B cell (primary cell): ENCODE data around the gene OR6K2. TPM values are rescaled to one million over a fixed set of nuclear protein-coding genes. Genes with fewer than 3 reads are reported as not detected.
"Not testable (repeated sequence)": the region's sequence is repeated elsewhere in the genome, so short reads cannot be mapped to it uniquely, and the experiment has no call there.

Experiments used
- ATAC-seq: fragments of 200-7000 bp; cut with Tn5 transposase; one replicate; pipeline ENCODE4 v1.10.0; 2021; ENCODE audit warnings: low read depth, mild to moderate bottlenecking, moderate number of reproducible peaks, moderate library complexity
- CTCF ChIA-PET: fragments of 350-600 bp; sonication (Branson Sonifier 250); formaldehyde crosslinking; loops from one replicate; lab custom pipeline; 2021; ENCODE audit warnings: antibody characterized with exemption, inconsistent platforms; lab: Charles Lee
- POLR2A ChIA-PET: fragments of 350-600 bp; sonication (Branson Sonifier 250); formaldehyde crosslinking; loops from one replicate; lab custom pipeline; 2021; ENCODE audit warnings: antibody characterized with exemption; lab: Charles Lee
- DNase-seq: peaks from one replicate; pipeline ENCODE4 v3.0.0; 2013
- H2AFZ ChIP-seq: 2 replicates; pipeline ENCODE4 v1.6.1; 2012; ENCODE audit warnings: mild to moderate bottlenecking, low read depth, low read length; ENCODE audit not compliant: insufficient read depth, poor library complexity, severe bottlenecking
- H3K27ac ChIP-seq, 2 donors: 1 replicate in 1 of 2; 2 replicates in 1 of 2; pipeline ENCODE4 v1.5.1; 2012 to 2013; ENCODE audit warnings: low read length in 2 of 2, mild to moderate bottlenecking in 2 of 2, moderate library complexity in 1 of 2
- H3K27me3 ChIP-seq, 4 experiments: fragments of 200-600 bp in 1 of 4; sonication (generic) in 1 of 4; replicated peaks in 1 of 4; 1 replicate in 2 of 4; 2 replicates in 2 of 4; pipeline versions ENCODE4 v1.6.1 to v1.7.0; 2013 to 2016; ENCODE audit warnings: low read length in 3 of 4, mild to moderate bottlenecking in 2 of 4, mixed read lengths in 1 of 4, moderate library complexity in 1 of 4; ENCODE audit not compliant: insufficient read depth in 4 of 4, control insufficient read depth in 3 of 4; ENCODE audit errors: control extremely low read depth in 1 of 4
- H3K36me3 ChIP-seq, 2 experiments: replicated peaks in 1 of 2; 1 replicate in 1 of 2; 2 replicates in 1 of 2; pipeline versions ENCODE4 v1.6.1 to v1.7.1; 2013; ENCODE audit warnings: low read length in 1 of 2; ENCODE audit not compliant: insufficient read depth in 2 of 2, control insufficient read depth in 1 of 2; ENCODE audit errors: control extremely low read depth in 1 of 2, extremely low read depth in 1 of 2
- H3K4me1 ChIP-seq, 2 donors: fragments of 200-600 bp in 1 of 2; sonication (generic) in 1 of 2; 1 replicate in 1 of 2; 2 replicates in 1 of 2; pipeline versions ENCODE4 v1.5.1 to v1.6.1; 2013 to 2017; ENCODE audit warnings: low read length in 2 of 2; ENCODE audit not compliant: control insufficient read depth in 2 of 2, insufficient read depth in 2 of 2
- H3K4me2 ChIP-seq: replicated peaks from 2 replicates; pipeline ENCODE3; 2012; ENCODE audit warnings: mild to moderate bottlenecking, low read depth, low read length; ENCODE audit not compliant: poor library complexity, severe bottlenecking
- H3K4me3 ChIP-seq, 5 experiments: fragments of 200-600 bp in 1 of 5; sonication (generic) in 1 of 5; 1 replicate in 3 of 5; 2 replicates in 2 of 5; pipeline versions ENCODE4 v1.5.1 to v1.7.0; 2011 to 2016; ENCODE audit warnings: low read length in 4 of 5, mild to moderate bottlenecking in 4 of 5, low read depth in 2 of 5, control low read depth in 1 of 5, moderate library complexity in 1 of 5; ENCODE audit not compliant: insufficient read depth in 1 of 5; ENCODE audit errors: control extremely low read depth in 1 of 5, extremely low read depth in 1 of 5
- H3K79me2 ChIP-seq: fragments of 200-600 bp; sonication (generic); one replicate; pipeline ENCODE4 v1.6.0; 2016; ENCODE audit warnings: low read length; ENCODE audit not compliant: control insufficient read depth, insufficient read depth
- H3K9ac ChIP-seq: fragments of 200-600 bp; sonication (generic); 2 replicates; pipeline ENCODE4 v1.6.1; 2017; ENCODE audit warnings: mild to moderate bottlenecking, low read length, moderate library complexity
- H3K9me3 ChIP-seq, 3 donors: one replicate each; pipeline versions ENCODE4 v1.6.1 to v1.7.1; 2013; ENCODE audit warnings: low read length in 2 of 3; ENCODE audit not compliant: control insufficient read depth in 2 of 3, insufficient read depth in 1 of 3; ENCODE audit errors: control extremely low read depth in 1 of 3
- H4K20me1 ChIP-seq: 2 replicates; pipeline ENCODE4 v1.6.0; 2012; ENCODE audit warnings: mild to moderate bottlenecking, low read length; ENCODE audit not compliant: insufficient read depth, control insufficient read depth, poor library complexity, severe bottlenecking
- H3K27ac Mint-ChIP-seq: one replicate; pipeline ENCODE4 v1.8.0; 2021; ENCODE audit warnings: mixed read lengths
- H3K27me3 Mint-ChIP-seq: one replicate; pipeline ENCODE4 v1.8.0; 2021; ENCODE audit warnings: mixed read lengths
- H3K4me1 Mint-ChIP-seq: one replicate; pipeline ENCODE4 v1.8.0; 2021; ENCODE audit warnings: mixed read lengths
- H3K4me3 Mint-ChIP-seq: one replicate; pipeline ENCODE4 v1.8.0; 2021; ENCODE audit warnings: mixed read lengths
- H3K9me3 Mint-ChIP-seq: one replicate; pipeline ENCODE4 v1.8.0; 2022; ENCODE audit warnings: mixed read lengths; ENCODE audit not compliant: insufficient read depth
- EZH2 ChIP-seq: IDR thresholded peaks from 2 replicates; pipeline ENCODE4 v1.6.1; 2012; ENCODE audit warnings: borderline replicate concordance, low read depth, mild to moderate bottlenecking, moderate library complexity, low read length; ENCODE audit not compliant: insufficient read depth, poor library complexity, severe bottlenecking
- whole genome bisulfite sequencing: methylation state at CpG from one replicate; pipeline ENCODE4 v1.1.5; 2013; ENCODE audit warnings: missing lambda C conversion rate; ENCODE audit not compliant: insufficient coverage; 5-methylcytosine and 5-hydroxymethylcytosine counted together
- intact Hi-C: fragments of 100-400 bp; cut with micrococcal nuclease; formaldehyde crosslinking; loops from one replicate; pipeline ENCODE4 v1.10.0; 2022
- polyA plus RNA-seq: library from polyadenylated mRNA; depleted of rRNA; stranded (reverse); fragments of >200 nt; gene quantifications from 2 replicates; pipeline ENCODE4 v1.2.3, GENCODE V29; 2012
- total RNA-seq, 2 donors: library from RNA; stranded (reverse); fragments of 120-200 nt in 1 of 2; gene quantifications; 1 replicate in 1 of 2; 2 replicates in 1 of 2; pipeline versions ENCODE4 v1.2.3 to v1.2.4, GENCODE V29; 2013 to 2022
- TF ChIP-seq, protein P1 (sequence below): fragments of 200-600 bp; IDR thresholded peaks from one replicate; pipeline ENCODE4 v1.8.0; 2022; ENCODE audit warnings: antibody characterized with exemption, mild to moderate bottlenecking

Gene OR6K2
- total and polyA plus RNA-seq, 2 donors (not counting 1 experiment from before 2014, with no cell fraction given), result not detected

DNA sequence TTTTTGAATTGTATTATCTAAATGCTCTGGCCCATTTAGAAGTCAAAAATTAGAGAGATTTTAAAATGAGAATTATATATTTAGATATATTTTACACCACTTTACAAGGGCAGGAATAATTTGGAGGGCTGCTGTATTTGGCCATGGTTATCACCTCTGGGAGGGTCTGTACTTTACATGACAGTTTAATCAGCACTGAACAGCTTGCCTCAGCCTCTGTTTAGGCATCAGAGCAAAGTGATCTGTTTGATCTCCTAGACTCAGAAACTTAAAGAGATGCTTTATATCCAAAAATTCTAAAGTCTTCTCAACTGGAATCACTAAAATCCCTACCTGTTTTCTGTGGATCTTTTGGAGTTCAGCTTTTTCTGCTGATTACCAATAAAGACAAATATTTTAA is 8.5 kb downstream of the OR6K2 start:
- no peaks in the 10 kb centered on the region for H3K4me1 ChIP-seq
- DNase-seq (no peak), ATAC-seq (no peak)
- no peak overlapping the region for H3K27ac Mint-ChIP-seq
- no peak overlapping the region for H3K9ac ChIP-seq
- H3K4me3 Mint-ChIP-seq, result no peak overlapping the region
- H3K4me2 ChIP-seq, result no peak overlapping the region
- H3K4me1 Mint-ChIP-seq, result no peaks in the 10 kb centered on the region
- POLR2A ChIA-PET, result no interaction called here
- peaks cover 25% of the 10 kb centered on the region for H3K27me3 Mint-ChIP-seq
- H3K36me3 ChIP-seq, result no peaks in the 10 kb centered on the region
- H3K4me3 ChIP-seq, result no peak overlapping the region
- H2AFZ ChIP-seq, result no peak overlapping the region
- no peaks in the 10 kb centered on the region for H4K20me1 ChIP-seq
- H3K9me3 ChIP-seq, result peaks cover 0 to 3% (median 0%) of the 10 kb centered on the region in 3 donors
- H3K9me3 Mint-ChIP-seq, result no peaks in the 10 kb centered on the region
- CTCF ChIA-PET, result no interaction called here
- no peaks in the 10 kb centered on the region for H3K79me2 ChIP-seq
- intact Hi-C loops, result no loop called here
- peaks cover 0 to 4% (median 0%) of the 10 kb centered on the region in 4 experiments for H3K27me3 ChIP-seq
- TF ChIP-seq, protein P1, sequence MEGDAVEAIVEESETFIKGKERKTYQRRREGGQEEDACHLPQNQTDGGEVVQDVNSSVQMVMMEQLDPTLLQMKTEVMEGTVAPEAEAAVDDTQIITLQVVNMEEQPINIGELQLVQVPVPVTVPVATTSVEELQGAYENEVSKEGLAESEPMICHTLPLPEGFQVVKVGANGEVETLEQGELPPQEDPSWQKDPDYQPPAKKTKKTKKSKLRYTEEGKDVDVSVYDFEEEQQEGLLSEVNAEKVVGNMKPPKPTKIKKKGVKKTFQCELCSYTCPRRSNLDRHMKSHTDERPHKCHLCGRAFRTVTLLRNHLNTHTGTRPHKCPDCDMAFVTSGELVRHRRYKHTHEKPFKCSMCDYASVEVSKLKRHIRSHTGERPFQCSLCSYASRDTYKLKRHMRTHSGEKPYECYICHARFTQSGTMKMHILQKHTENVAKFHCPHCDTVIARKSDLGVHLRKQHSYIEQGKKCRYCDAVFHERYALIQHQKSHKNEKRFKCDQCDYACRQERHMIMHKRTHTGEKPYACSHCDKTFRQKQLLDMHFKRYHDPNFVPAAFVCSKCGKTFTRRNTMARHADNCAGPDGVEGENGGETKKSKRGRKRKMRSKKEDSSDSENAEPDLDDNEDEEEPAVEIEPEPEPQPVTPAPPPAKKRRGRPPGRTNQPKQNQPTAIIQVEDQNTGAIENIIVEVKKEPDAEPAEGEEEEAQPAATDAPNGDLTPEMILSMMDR, result no peak
- TF ChIP-seq EZH2, result no peak
- no peak overlapping the region for H3K27ac ChIP-seq

DNA sequence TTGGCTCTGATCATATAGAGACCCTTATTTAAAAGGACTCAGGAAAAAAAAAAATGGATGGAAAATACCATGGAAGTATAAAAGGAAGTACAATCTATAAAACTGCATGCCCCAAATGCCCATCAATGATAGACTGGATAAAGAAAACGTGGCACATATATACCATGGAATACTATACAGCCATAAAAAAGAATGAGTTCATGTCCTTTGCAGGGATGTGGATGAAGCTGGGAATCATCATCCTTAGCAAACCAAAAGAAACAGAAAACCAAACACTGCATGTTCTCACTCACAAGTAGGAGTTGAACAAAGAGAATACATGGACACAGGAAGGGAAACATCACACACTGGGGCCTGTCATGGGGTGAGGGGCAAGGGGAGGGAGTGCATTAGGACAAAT is 9.3 kb downstream of the OR6K2 start:
- DNase-seq, POLR2A ChIA-PET, H3K4me1 Mint-ChIP-seq, CTCF ChIA-PET, H3K36me3 ChIP-seq, H4K20me1 ChIP-seq, H3K4me3 ChIP-seq, H3K27ac ChIP-seq, H3K9me3 Mint-ChIP-seq, H3K4me3 Mint-ChIP-seq, H3K27me3 ChIP-seq, H3K79me2 ChIP-seq, H2AFZ ChIP-seq, H3K9me3 ChIP-seq, H3K9ac ChIP-seq, ATAC-seq, H3K4me2 ChIP-seq, H3K4me1 ChIP-seq, H3K27ac Mint-ChIP-seq, intact Hi-C loops: not testable (repeated sequence)
- no CpG with 5 or more reads among the region's 1 CpG for WGBS
- H3K27me3 Mint-ChIP-seq, result peaks cover 24% of the 10 kb centered on the region
